Fibroblast of lung (primary cell): ENCODE measurements around the gene NEMP2.

Source experiments
- CTCF ChIP-seq, 2 donors: IDR thresholded peaks in 1 of 2; conservative IDR thresholded peaks in 1 of 2; 1 replicate in 1 of 2; 2 replicates in 1 of 2; pipeline ENCODE4 v1.5.1; 2011 to 2012; ENCODE audit warnings: low read length in 2 of 2, control low read depth in 1 of 2, inconsistent platforms in 1 of 2, low read depth in 1 of 2, mild to moderate bottlenecking in 1 of 2
- EZH2 ChIP-seq: IDR thresholded peaks from 2 replicates; pipeline ENCODE4 v1.5.1; 2012; ENCODE audit warnings: low read length, control low read depth, mild to moderate bottlenecking; ENCODE audit errors: missing control alignments

- TF ChIP-seq CTCF (conservative IDR thresholded peaks at IDR 0.05 in 1 of 2, IDR thresholded peaks at IDR 0.05 in 1 of 2; ENCODE audit: low read depth in 1 of 2, low read length in 2 of 2) (no peak), EZH2 (no peak)
These were observed 65.5 kb downstream of the NEMP2 start for GRCh38 chr2:190468814-190469569.
